Activated T-helper 17 cell treated with anti-CD3 and anti-CD28 coated beads, Interleukin-2, amount 50 U/mL, for 72 hours (primary cell): Measurements from ENCODE around the gene TBX2. TPM values are rescaled to one million over a fixed set of nuclear protein-coding genes. Genes with fewer than 3 reads are reported as not detected.
A peak's percentile ranks its signal among the peaks of the same experiment; 100 is the strongest.
"Not testable (repeated sequence)": the region's sequence is repeated elsewhere in the genome, so short reads cannot be mapped to it uniquely, and the experiment has no call there.

Experiments
- ATAC-seq: fragments of 150-1000 bp; cut with Tn5 transposase; replicated peaks from 2 replicates; pipeline ENCODE4 v1.10.0; 2021; ENCODE audit warnings: mild to moderate bottlenecking, moderate library complexity
- H3K27ac Mint-ChIP-seq: one replicate; pipeline ENCODE4 v1.8.0; 2022; ENCODE audit warnings: mixed read lengths
- H3K27me3 Mint-ChIP-seq: one replicate; pipeline ENCODE4 v1.8.0; 2022; ENCODE audit warnings: mixed read lengths
- H3K36me3 Mint-ChIP-seq: one replicate; pipeline ENCODE4 v1.8.0; 2022; ENCODE audit warnings: low read depth, mild to moderate bottlenecking, mixed read lengths
- H3K4me1 Mint-ChIP-seq: one replicate; pipeline ENCODE4 v1.8.0; 2022; ENCODE audit warnings: mixed read lengths
- H3K4me3 Mint-ChIP-seq: one replicate; pipeline ENCODE4 v1.8.0; 2022; ENCODE audit warnings: mild to moderate bottlenecking, mixed read lengths
- H3K9me3 Mint-ChIP-seq: one replicate; pipeline ENCODE4 v1.8.0; 2022; ENCODE audit warnings: mixed read lengths
- total RNA-seq, 2 donors: library from RNA; stranded (reverse); gene quantifications; one replicate each; pipeline ENCODE4 v1.2.3, GENCODE V29; 2022

The TBX2 gene
- total RNA-seq: not detected

DNA sequence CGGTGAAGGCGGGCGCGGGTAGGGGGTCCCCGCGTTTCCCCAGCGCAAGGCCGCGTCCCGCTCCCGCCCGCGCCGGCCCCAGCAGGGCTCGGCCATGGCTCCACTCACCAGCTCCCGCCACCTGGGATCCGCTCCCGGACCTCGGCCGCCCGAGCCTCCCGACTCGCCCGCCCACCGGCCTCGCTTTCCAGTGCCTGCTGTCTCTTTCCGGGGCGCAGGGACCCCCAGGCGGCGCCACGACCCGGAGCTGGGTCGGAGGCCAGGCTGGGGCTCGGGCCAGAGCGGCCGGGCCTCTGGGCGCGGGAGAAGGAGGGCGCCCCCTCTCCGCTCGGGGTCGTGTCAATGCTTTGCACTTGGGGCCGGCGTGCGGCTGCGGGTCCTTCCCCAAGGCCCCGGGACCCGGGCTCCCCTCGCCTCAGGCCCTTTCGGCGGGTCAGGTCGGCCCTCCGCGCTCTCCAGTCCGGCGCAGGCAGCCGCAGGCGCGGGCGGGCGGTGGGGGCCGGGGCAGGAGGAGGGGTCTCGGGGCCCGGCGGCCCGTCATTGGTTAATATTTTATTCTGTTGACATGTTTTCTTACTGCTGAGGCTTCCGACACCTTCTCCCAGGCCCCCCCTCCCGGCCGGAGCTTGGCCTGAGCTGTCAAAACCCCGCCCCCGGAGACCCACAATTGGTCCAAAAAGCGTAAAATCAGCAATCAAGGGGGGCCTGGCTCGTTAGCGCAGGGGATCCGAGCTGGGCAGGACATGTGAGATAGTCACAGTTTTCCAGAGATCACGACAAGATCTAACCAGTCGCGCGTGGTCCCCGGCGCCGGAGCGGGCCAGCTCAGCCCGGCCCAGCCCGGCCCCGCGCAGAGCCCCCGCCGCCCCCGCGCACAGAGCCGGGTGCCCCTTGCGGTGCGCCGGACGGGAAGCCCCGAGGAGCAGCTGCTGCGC is at the start of gene TBX2:
TSS of gene TBX2 (plus strand) at position 713 of the 935 bp plus-strand sequence. CDS start 334 bp downstream, outside the sequence.
- peaks cover 46% of the 10 kb centered on the region for H3K27me3 Mint-ChIP-seq
- peaks cover 11% of the 10 kb centered on the region for H3K36me3 Mint-ChIP-seq
- H3K27ac Mint-ChIP-seq: no peak within 1 kb of the TSS
- peaks cover 9% of the 10 kb centered on the region for H3K4me1 Mint-ChIP-seq
- no peak for ATAC-seq
- no peaks in the 10 kb centered on the region for H3K9me3 Mint-ChIP-seq
- H3K4me3 Mint-ChIP-seq: peak within 1 kb of the TSS; percentile 45

DNA sequence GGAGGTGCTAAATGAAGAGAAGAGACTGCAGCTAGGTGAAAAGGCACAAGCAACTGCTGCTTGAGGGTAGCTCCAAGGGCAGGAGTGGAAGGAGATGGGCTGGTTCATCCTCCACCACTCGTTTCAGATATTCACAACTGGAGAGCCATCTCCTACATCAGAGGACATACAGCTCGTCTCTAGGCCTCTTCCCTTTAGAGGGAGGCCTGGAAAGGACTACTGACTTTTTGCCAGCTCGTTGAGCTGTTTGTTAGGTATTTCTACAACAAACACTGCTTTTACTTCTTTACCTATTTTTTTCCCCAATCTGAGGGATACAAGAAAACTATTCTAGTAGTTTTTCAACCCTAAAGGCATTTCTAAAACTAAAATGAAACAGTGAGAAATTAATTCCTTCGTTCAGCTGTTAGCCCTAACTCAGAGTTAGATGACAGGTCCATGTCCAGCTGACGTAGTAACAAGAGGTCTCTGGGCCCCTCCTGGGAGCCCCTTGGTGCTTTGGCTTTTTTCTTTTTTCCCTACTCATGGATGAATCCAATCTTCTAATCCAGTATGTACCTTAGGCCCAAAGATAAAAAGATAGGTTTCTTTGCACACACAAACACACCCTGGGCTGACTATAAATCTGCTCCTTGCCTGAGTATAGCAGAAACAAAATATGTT is 47.8 kb upstream of the TBX2 start:
- no peak for ATAC-seq
- Mint-ChIP-seq H3K27me3 (no peaks in the 10 kb centered on the region), H3K36me3 (no peaks in the 10 kb centered on the region), H3K27ac (no peak overlapping the region), H3K4me1 (no peaks in the 10 kb centered on the region), H3K4me3 (no peak overlapping the region), H3K9me3 (no peaks in the 10 kb centered on the region)

DNA sequence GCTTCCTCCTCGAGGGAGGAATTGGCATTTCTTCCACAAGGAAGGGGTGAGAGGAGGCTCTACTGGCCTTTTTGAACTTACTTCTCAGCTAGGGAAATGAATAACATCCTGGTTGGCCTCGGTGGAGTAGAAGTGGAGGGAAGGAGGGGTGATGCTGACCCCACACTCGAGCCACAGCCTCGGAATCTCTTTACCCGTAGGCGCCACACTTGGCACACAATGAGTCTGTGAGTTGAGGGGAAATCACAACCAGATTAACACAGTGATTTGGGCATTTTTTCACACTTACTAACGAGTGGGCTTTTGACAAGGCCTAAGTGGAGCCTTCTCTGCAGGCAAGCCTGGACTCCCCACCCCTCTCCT is 47.3 kb upstream of the TBX2 start:
- no peaks in the 10 kb centered on the region for H3K4me1 Mint-ChIP-seq
- no peaks in the 10 kb centered on the region for H3K27me3 Mint-ChIP-seq
- H3K4me3 Mint-ChIP-seq: no peak overlapping the region
- ATAC-seq: no peak
- H3K36me3 Mint-ChIP-seq: no peaks in the 10 kb centered on the region
- H3K9me3 Mint-ChIP-seq: no peaks in the 10 kb centered on the region
- H3K27ac Mint-ChIP-seq: no peak overlapping the region

DNA sequence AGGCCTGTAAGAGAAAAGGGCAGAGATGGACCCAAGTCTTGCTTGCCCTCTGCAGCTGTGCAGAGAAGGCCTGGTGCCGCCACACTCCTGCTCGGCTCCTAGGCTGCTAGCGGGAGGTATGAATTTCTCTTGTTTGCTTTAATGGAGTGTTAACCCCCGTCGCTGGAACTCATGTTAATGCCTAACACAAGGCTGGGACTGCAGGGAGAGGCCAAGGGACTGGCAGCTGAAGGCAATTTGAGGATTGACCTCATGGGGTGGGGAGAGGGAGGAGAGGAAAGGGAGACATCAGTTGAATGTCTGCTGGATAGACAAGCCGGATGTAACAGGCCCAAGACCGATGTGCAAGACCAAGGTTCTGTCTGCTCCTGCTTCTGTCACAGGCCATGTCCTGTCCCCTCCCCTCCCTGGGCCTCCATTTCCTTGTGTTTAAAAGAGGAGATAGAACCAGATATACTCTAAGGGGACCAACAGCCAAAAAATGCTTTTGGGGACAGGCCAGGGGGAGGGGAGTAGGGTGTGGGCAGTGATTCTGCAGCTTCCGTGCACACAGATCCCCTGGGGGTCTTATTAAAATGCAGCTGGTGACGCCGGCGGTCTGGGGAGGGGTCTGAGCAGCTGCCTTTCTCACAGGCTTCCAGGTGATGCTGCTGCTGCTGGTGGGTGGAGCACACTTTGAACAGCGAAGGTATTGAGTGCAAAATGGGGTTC is 46.7 kb upstream of the TBX2 start:
- H3K36me3 Mint-ChIP-seq: no peaks in the 10 kb centered on the region
- H3K4me3 Mint-ChIP-seq: no peak overlapping the region
- ATAC-seq: no peak
- no peaks in the 10 kb centered on the region for H3K4me1 Mint-ChIP-seq
- H3K27ac Mint-ChIP-seq: no peak overlapping the region
- no peaks in the 10 kb centered on the region for H3K27me3 Mint-ChIP-seq
- no peaks in the 10 kb centered on the region for H3K9me3 Mint-ChIP-seq

DNA sequence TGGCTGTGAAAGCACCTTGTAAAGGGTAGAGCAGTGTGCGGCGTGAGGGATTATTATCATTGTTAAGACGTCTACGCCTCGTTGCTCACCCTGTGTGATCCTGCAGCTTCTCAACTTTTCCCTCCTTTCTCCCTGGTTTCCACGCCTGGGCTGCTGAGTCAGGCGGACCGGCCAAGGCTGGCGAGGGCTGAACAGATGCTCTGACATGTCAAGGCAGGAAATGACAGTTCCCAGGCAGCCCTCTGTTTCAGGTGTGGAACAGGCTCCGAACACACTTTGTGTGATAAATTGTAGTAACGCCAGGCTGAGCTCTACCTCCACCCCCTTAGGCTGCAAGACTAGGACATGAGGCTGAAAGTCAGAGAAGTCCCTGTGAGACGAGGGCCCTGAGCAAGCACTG is 46.0 kb upstream of the TBX2 start:
- Mint-ChIP-seq H3K36me3 (no peaks in the 10 kb centered on the region), H3K9me3 (no peaks in the 10 kb centered on the region), H3K27me3 (no peaks in the 10 kb centered on the region), H3K4me3 (no peak overlapping the region), H3K27ac (no peak overlapping the region), H3K4me1 (no peaks in the 10 kb centered on the region)
- ATAC-seq: no peak

DNA sequence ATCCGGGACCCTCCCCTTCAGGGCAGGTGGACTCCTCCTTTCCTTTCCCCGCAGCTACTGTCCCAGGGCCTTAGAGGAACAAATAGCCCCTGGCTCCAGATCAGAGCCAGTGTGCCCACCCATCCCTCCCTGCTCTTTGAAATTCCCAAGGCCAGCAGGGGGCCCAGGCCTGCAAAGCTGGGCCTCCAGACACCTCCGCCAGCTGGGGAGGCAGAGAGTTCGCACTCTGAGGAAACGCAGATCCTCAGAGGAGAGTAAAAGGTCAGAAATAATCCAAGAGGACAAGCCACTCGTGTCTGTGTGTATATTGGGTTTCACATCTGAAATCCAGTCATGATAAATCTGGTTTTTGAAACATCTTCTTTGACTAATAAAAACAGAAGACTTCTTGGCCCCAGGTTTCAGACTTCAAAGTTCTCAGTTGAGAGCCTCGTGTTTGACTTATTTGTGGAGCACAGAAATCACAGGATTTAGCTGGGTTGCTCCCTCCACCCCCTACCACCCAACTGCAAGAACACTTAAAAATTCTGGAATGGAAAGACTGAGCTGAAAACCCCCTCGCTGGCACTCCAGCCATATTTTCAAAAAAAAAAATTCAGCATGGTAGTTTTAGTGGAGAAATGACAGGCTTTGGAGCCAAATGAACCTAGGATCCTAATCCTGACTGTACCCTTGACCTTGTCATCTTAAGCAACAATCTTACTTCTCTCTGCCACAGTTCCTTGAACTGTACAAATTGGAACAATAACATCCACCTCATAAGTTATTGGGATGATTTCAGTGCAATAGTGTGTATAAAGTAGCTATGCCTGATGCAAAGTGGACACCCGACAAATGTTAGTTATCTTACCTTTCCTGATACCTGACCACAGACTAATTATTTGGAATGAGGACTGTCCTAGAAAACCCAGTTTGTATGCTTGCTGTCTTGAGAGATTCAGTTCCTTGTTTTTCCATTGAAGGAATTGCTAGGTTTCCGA is 44.5 kb upstream of the TBX2 start:
- no peaks in the 10 kb centered on the region for H3K9me3 Mint-ChIP-seq
- no peaks in the 10 kb centered on the region for H3K4me1 Mint-ChIP-seq
- no peak overlapping the region for H3K4me3 Mint-ChIP-seq
- H3K27me3 Mint-ChIP-seq: no peaks in the 10 kb centered on the region
- H3K36me3 Mint-ChIP-seq: no peaks in the 10 kb centered on the region
- ATAC-seq: no peak
- H3K27ac Mint-ChIP-seq: no peak overlapping the region

DNA sequence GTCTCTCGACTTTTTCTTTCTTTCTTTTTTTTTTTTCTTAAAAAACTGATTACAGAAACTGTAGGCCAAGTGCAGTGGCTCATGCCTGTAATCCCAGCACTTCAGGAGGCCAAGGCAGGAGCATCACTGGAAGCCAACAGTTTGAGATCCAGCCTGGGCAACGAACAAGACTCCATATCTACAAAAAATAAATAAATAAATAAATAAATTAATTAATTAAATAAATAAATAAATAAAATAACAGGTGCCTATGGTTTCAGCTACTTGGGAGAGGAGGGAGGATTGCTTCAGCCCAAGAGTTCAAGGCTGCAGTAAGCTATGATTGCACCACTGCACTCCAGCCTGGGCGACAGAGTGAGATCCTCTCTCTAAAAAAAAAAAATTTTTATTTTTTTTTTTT is 42.6 kb upstream of the TBX2 start:
- H3K4me1 Mint-ChIP-seq, H3K36me3 Mint-ChIP-seq, H3K27ac Mint-ChIP-seq, H3K4me3 Mint-ChIP-seq, H3K27me3 Mint-ChIP-seq, H3K9me3 Mint-ChIP-seq, ATAC-seq: not testable (repeated sequence)

DNA sequence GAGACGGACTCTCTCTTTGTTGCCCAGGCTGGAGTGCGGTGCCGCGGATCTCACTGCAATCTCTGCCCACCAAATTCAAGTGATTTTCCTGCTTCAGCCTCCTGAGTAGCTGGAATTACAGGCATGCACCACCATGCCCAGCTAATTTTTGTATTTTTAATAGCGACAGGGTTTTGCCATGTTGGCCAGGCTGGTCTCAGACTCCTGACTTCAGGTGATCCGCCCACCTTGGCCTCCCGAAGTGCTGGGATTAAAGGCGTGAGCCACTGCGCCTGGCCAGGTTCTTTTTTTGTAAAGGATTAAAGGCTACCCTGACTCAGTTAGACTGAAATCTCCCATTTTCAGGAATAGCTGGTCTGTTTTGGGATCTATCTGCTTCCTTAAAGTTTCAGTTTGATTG is 40.1 kb upstream of the TBX2 start:
- H3K27ac Mint-ChIP-seq, ATAC-seq, H3K27me3 Mint-ChIP-seq, H3K9me3 Mint-ChIP-seq, H3K36me3 Mint-ChIP-seq, H3K4me3 Mint-ChIP-seq, H3K4me1 Mint-ChIP-seq: not testable (repeated sequence)

DNA sequence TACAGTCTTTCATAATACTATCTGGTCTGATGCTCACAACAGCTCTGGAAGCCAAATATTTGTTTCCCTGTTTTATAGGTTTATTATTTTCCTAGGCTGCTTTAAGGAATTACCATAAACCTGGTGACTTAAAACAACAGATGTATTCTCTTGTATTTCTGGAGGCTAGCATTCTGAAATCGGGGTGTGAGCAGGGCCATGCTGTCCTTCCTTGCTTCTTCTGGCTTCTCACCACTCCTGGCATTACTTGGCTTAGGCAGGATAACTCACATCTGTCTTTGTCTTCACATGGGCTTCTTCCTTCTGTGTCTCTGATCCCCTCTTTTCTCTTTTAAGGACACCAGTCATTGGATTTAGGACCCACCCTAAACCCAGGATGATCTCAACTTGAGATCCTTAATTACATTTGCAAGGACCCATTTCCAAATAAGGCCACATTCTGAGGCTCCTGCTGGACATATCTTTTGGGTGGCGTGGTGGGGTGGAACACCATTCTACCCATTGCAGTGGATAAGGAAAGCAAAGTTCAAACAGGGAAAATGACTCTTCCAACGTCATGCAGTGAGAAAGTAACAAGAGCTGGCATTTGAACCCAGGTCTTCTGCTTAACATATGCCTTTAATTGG is 39.2 kb upstream of the TBX2 start:
- no peak overlapping the region for H3K4me3 Mint-ChIP-seq
- no peaks in the 10 kb centered on the region for H3K36me3 Mint-ChIP-seq
- H3K27ac Mint-ChIP-seq: no peak overlapping the region
- no peaks in the 10 kb centered on the region for H3K4me1 Mint-ChIP-seq
- no peaks in the 10 kb centered on the region for H3K9me3 Mint-ChIP-seq
- ATAC-seq: no peak
- no peaks in the 10 kb centered on the region for H3K27me3 Mint-ChIP-seq

DNA sequence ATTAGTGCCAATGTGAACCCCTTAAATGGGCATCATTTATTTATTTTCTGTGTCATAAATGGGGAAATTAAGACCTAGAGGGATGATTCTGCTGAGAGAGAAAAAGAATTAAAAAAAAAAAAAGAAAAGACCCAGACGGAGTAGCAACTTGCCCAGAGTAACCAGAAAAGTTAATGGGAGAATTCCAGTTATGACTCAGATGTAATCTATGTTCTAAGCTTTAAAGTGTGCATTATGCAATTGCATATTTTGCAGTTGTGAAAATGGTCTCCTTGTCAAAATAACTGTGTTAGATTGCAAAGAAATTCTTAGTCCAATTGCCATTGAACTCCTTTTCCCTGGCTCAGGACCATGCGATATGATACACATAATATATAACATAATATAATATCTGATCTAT is 38.6 kb upstream of the TBX2 start:
- Mint-ChIP-seq H3K9me3 (no peaks in the 10 kb centered on the region), H3K4me3 (no peak overlapping the region), H3K4me1 (no peaks in the 10 kb centered on the region), H3K27me3 (no peaks in the 10 kb centered on the region), H3K27ac (no peak overlapping the region), H3K36me3 (no peaks in the 10 kb centered on the region)
- no peak for ATAC-seq

DNA sequence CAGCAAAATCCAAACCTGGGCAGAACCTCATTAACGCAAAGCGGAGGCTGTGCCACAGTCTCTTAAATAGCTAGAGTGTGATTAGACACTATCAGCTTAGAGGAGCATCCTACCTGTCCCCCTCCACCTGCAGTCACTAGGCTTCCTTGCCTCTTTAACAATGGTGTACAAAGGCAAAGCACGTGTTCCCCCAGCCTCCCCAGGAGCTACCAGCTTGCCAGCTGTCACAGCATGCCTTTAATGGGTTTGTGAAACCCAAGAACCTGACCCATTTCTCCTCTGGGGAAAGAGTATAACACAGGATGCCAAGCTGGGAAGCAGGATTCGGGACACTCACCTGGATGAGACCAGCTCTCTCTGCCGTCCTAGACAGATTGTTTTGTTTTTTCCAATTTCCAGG is 37.2 kb upstream of the TBX2 start:
- Mint-ChIP-seq H3K36me3 (no peaks in the 10 kb centered on the region), H3K27me3 (no peaks in the 10 kb centered on the region), H3K4me3 (no peak overlapping the region), H3K9me3 (no peaks in the 10 kb centered on the region), H3K4me1 (no peaks in the 10 kb centered on the region), H3K27ac (no peak overlapping the region)
- no peak for ATAC-seq

DNA sequence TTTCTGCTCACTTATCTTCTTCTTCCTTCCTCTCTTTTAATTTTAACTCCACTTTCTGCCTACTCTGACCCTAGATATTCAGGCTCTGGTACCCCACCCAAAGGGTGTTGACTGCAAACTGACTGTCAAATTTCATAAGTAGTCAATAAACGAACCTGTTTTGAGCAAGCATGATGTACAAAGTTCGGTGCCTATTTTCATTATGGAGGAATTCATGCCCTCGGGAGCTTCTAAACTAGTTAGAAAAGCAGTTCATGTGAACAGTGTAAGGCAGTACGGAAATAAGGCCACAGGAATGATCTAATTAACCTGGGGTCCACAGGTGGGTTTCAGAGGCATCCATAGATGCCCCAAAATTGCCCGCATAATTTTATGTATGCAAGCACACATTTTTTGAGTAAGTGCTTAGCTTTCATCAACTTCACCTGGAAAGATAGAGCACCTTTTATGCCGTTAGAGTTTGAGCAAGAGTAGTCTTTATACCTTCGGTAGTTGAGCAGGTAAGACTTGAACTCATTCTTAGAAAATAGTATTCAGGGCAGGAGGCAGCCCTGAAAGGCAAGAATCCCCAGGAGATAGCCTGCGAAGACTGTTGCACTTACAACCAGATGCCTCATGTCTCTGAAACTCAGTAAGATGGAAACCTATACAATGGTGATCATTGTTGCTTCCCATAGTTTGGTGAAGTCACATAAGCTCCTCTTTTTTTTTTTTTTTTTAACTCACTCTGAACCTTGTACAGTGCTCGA is 36.6 kb upstream of the TBX2 start:
- Mint-ChIP-seq H3K36me3 (no peaks in the 10 kb centered on the region), H3K27me3 (no peaks in the 10 kb centered on the region), H3K4me3 (no peak overlapping the region), H3K9me3 (no peaks in the 10 kb centered on the region), H3K4me1 (no peaks in the 10 kb centered on the region), H3K27ac (no peak overlapping the region)
- no peak for ATAC-seq
